Adipocyte (in vitro differentiated cells): ENCODE measurements around the gene CLCN6.

Source experiments
- DNase-seq: peaks from one replicate; pipeline ENCODE4 v3.0.0-alpha.2; 2015; ENCODE audit warnings: low read depth
- H3K27me3 ChIP-seq: replicated peaks from 2 replicates; pipeline ENCODE4 v1.7.0; 2013; ENCODE audit warnings: mild to moderate bottlenecking, low read length, moderate library complexity; ENCODE audit not compliant: control insufficient read depth, insufficient read depth
- H3K36me3 ChIP-seq: 2 replicates; pipeline ENCODE4 v1.7.0; 2013; ENCODE audit warnings: low read length, mild to moderate bottlenecking, moderate library complexity; ENCODE audit not compliant: control insufficient read depth, insufficient read depth, severe bottlenecking
- H3K4me1 ChIP-seq: 2 replicates; pipeline ENCODE4 v1.7.0; 2013; ENCODE audit warnings: mild to moderate bottlenecking, low read length, moderate library complexity; ENCODE audit not compliant: control insufficient read depth, insufficient read depth
- H3K4me3 ChIP-seq: 2 replicates; pipeline ENCODE4 v1.7.0; 2013; ENCODE audit warnings: mild to moderate bottlenecking, low read length, moderate library complexity
- H3K9ac ChIP-seq: 2 replicates; pipeline ENCODE4 v1.7.0; 2013; ENCODE audit warnings: mild to moderate bottlenecking, low read length, moderate library complexity
- H3K9me3 ChIP-seq: 2 replicates; pipeline ENCODE4 v1.7.0; 2013; ENCODE audit warnings: mild to moderate bottlenecking, low read length, moderate library complexity; ENCODE audit not compliant: control insufficient read depth

The CLCN6 gene

DNA sequence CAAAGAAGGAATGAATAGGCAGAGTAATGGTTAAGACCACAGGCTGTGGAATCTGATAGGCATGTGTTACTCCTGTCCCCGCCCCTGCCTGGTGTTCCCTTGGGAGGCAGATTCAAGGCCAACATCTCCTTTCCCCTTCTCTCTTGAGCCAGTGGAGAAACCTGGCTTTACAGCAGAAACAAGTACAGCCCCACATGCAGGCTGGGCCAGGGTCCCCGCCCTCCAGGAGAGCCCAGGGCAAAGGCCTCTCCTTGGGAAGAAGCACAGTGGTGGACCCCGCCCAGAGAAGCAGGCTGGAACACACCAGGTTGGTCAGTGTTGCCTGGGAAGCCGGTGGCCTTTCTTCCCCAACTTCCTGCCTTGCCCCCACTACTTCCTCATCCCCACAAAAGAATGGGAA is 37.2 kb upstream of the CLCN6 start:
- peaks cover 21% of the 10 kb centered on the region for H3K27me3 ChIP-seq
- peak; percentile 21 for DNase-seq
- no peaks in the 10 kb centered on the region for H3K9me3 ChIP-seq
- H3K4me3 ChIP-seq, result no peak overlapping the region
- H3K9ac ChIP-seq, result no peak overlapping the region
- H3K36me3 ChIP-seq, result no peaks in the 10 kb centered on the region
- H3K4me1 ChIP-seq, result no peaks in the 10 kb centered on the region

DNA sequence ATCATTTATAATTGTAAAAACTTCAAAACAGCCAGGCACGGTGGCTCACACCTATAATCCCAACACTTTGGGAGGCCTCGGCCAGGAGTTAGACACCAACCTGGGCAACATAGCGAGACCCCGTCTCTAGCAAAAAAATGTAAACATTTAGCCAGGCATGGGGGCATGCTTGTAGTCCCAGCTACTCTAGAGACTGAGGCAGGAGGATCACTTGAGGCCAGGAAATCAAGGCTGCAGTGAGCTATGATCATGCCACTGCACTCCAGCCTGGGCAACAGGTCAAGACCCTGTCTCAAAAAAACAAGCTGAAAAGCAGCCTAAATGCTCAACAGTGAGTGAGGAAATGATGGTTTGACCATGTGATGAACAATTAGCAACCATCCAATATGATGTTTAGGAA is 36.7 kb upstream of the CLCN6 start:
- no peak overlapping the region for H3K9ac ChIP-seq
- no peak for DNase-seq
- H3K4me3 ChIP-seq, result no peak overlapping the region
- H3K36me3 ChIP-seq, result no peaks in the 10 kb centered on the region
- H3K27me3 ChIP-seq, result peaks cover 21% of the 10 kb centered on the region
- H3K4me1 ChIP-seq, result no peaks in the 10 kb centered on the region
- H3K9me3 ChIP-seq, result no peaks in the 10 kb centered on the region

DNA sequence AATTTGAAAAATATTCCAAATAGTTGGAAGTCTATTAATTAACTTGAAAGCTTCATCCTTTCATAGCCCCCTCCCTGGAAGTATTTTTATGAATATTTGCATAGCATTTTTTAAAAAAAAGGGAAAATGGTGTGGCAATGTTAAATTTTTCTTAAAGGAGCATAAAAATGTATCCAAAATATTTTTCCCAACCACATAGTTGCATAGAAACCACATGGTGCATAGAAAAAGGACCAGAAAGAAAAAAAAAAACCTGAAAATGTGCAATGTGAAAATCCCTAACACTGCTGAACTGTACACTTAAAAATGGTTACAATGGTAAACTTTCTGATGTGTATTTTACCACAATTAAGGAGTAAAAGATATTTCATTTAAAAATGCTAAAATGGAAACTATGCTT is 36.0 kb upstream of the CLCN6 start:
- no peaks in the 10 kb centered on the region for H3K36me3 ChIP-seq
- H3K4me3 ChIP-seq, result no peak overlapping the region
- no peaks in the 10 kb centered on the region for H3K4me1 ChIP-seq
- H3K27me3 ChIP-seq, result peaks cover 20% of the 10 kb centered on the region
- H3K9me3 ChIP-seq, result no peaks in the 10 kb centered on the region
- H3K9ac ChIP-seq, result no peak overlapping the region
- DNase-seq, result peak; percentile 55

DNA sequence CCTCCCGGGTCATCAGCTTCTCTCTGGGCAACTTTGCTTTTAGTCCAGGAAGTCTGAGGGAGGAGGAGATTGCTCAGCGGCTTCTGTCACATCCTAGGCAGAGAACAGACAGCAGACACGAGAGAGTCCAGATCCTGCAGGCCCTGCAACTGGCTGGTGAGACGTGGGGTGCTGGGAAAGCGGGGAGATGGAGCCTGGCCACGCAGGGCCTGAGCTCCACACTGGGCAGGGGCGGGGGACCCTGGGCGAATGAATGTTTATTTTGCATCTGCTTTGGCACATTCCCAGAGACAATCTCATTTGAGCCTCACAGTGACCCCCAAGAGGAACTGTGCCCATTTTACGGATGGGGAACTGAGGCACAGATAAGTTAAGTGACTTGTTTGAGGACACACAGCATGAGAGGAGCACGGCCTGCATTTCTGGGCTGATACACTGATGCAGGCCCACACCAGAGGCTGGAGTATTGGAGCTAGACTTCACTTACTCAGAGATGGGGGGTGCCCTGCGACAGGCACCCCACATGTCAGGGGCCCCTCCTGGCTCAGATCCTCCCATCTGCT is 34.4 kb upstream of the CLCN6 start:
- peaks cover 13% of the 10 kb centered on the region for H3K27me3 ChIP-seq
- no peaks in the 10 kb centered on the region for H3K4me1 ChIP-seq
- H3K9me3 ChIP-seq, result no peaks in the 10 kb centered on the region
- no peak for DNase-seq
- no peak overlapping the region for H3K9ac ChIP-seq
- no peak overlapping the region for H3K4me3 ChIP-seq
- no peaks in the 10 kb centered on the region for H3K36me3 ChIP-seq

DNA sequence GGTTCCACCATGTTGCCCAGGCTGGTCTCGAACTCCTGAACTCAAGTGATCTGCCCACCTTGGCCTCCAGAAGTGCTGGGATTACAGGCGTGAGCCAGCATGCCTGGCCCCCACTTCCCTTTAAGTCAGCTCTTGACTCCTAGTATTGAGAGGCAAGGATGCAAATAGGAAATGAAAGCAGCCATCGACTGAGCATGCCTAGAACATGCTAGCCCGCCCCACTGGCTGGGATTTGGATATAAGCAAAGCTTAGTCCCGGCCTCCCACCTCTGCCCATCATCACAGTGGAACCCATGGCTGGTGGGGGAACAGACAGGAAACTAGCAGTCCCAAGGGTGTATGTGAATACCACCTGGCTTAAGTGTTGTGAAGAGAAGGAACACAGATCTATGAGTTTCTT is 33.5 kb upstream of the CLCN6 start:
- H3K27me3 ChIP-seq, result peaks cover 10% of the 10 kb centered on the region
- H3K4me1 ChIP-seq, result no peaks in the 10 kb centered on the region

DNA sequence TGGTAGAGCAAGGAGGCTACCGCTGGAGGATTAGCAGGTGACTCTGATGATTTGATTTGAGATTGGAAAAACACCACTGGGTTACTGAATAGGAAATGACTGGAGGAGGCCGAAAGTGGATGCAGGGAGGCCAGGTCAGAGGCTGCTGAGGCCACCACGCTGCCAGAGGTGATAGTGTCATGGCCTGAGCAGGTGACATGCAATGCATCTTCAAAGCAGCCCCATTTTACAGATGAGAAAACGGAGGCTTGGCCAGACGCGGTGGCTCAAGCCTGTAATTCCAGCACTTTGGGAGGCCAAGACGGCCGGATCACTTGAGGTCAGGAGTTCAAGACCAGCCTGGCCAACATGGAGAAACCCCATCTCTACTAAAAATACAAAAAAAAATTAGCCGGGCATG is 31.2 kb upstream of the CLCN6 start:
- H3K9me3 ChIP-seq, result no peaks in the 10 kb centered on the region
- no peak overlapping the region for H3K9ac ChIP-seq
- H3K27me3 ChIP-seq, result peaks cover 4% of the 10 kb centered on the region
- no peak overlapping the region for H3K4me3 ChIP-seq
- no peaks in the 10 kb centered on the region for H3K4me1 ChIP-seq
- DNase-seq, result no peak
- no peaks in the 10 kb centered on the region for H3K36me3 ChIP-seq

More for the DNA sequence above, 33.5 kb upstream of the CLCN6 start:
- no peak for DNase-seq
- Histone ChIP-seq H3K9me3 (no peaks in the 10 kb centered on the region), H3K36me3 (no peaks in the 10 kb centered on the region), H3K9ac (no peak overlapping the region), H3K4me3 (no peak overlapping the region)

DNA sequence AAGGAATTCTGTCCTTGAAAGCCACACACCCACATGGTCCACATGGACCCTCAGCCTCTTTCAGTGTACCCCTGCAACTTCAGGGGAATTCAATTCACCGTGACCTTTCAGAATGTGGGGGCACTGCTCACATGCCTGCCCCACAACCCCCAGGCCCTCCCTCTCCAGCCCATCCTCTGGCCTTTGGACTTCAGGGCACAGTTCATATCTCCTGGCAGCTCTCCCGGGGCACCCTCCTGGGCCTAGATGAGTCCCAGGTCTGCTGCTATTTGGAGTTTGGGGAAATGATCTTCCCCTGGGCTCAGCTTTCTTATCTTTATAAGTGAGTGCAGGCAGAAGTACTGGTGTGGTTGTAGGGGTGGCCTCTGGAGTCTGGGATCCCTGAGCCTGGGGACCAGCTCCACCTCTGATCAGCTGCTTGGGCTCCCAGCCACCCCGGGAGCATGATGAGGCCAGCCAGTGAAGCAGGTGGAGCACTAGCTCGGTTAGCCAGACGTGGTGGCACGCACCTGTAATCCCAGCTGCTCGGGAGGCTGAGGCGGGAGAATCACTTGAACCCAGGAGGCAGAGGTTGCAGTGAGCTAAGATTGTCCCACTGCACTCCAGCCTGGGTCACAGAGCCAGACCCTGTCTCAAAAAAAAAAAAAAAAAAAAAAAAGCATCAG is 28.2 kb upstream of the CLCN6 start:
- DNase-seq, result no peak
- Histone ChIP-seq H3K4me3 (no peak overlapping the region), H3K9me3 (no peaks in the 10 kb centered on the region), H3K27me3 (peaks cover 4% of the 10 kb centered on the region), H3K9ac (no peak overlapping the region), H3K4me1 (no peaks in the 10 kb centered on the region), H3K36me3 (no peaks in the 10 kb centered on the region)

DNA sequence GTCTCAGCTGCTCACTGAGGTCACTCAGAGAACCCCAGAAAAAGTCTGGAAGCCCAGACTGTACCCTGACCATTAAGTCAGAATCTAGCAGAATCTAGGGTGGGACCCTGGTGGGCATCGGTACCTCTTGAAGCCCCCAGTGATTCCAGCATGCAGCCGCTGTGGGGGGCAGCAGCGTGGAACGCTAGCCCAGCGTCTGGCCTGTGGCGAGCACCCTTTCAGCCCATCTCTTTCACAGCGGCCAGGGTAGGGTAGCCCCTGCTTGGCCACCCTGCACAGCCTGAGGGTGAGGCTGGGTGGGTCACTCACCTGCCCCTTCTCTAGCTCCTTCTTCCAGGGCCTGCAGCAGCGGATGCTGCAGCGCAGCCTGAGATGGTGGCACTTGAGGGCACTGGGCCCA is 27.7 kb upstream of the CLCN6 start:
- H3K9ac ChIP-seq, result no peak overlapping the region
- H3K9me3 ChIP-seq, result no peaks in the 10 kb centered on the region
- peaks cover 4% of the 10 kb centered on the region for H3K27me3 ChIP-seq
- H3K36me3 ChIP-seq, result no peaks in the 10 kb centered on the region
- no peaks in the 10 kb centered on the region for H3K4me1 ChIP-seq
- no peak for DNase-seq
- no peak overlapping the region for H3K4me3 ChIP-seq

DNA sequence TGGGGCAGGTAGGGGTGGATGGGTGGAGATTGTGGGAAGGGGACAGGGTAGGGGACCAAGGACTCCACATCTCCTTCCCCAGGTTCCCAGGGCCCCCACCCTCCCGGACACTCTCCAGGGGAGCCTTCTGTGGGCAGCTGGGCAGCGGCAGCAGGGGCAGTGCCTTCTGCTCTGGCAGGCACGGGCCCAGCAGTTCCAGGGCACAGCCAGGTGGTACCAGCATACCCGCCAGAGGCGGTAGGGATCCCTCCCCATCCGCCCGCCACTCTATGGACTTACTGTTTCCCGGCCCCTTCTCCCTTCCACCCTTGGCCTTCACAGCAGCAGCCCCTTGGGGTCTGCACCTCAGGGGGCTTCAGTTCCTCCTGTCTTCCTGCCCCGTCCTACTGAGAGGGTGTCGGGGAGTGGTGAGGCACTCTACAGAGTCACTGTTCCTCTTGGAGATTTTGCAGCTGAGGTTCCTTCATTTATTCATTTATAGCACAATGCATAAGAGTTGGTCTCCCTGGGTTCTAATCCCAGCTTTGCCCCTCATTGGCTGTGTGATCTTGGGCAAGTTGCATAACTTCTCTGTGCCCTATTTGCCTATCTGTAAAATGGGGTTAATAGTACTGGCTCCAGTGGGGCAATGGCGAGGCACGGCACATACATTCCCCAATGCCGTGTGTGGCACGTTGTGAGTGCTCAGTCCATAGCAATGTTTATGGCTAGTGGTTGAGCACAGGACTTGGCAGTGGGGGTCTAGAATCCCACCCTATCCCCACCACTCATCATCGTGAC is 27.0 kb upstream of the CLCN6 start:
- DNase-seq, result no peak
- H3K36me3 ChIP-seq, result no peaks in the 10 kb centered on the region
- H3K4me1 ChIP-seq, result no peaks in the 10 kb centered on the region
- H3K4me3 ChIP-seq, result no peak overlapping the region
- peaks cover 4% of the 10 kb centered on the region for H3K27me3 ChIP-seq
- no peak overlapping the region for H3K9ac ChIP-seq
- no peaks in the 10 kb centered on the region for H3K9me3 ChIP-seq

DNA sequence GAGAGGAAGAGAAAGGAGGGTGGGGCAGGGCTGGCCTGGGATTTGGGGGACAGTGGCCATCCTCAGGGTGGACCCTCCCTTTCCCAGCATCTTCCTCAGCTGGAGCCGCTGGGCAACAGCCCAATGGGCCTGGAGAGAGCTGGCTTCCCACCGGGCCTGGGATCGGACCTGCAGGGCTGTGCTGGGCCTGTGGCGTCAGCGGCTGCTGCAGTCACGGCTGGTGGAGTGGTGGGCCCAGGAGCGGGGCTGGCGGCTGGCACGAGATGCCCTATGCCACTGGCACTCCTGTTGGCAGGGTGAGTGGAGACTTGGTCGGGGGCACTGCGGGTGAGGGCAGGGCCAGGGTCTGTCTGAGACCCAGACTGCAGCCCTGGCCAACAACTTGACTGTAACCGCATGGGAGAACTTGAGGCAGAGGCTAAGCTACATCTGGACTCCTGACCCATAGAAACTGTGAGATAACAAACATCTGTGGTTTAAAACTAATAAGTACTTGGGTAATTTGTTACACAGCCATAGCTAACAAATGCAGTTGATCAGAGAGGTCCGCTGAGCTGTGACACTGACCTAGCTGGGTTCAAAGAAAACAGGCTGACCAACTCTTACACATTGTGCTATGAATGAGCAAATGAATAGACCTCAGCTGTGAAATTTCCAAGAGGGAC is 26.1 kb upstream of the CLCN6 start:
- Histone ChIP-seq H3K27me3 (peaks cover 4% of the 10 kb centered on the region), H3K9me3 (no peaks in the 10 kb centered on the region), H3K9ac (no peak overlapping the region), H3K36me3 (no peaks in the 10 kb centered on the region), H3K4me3 (no peak overlapping the region), H3K4me1 (no peaks in the 10 kb centered on the region)
- DNase-seq, result no peak

DNA sequence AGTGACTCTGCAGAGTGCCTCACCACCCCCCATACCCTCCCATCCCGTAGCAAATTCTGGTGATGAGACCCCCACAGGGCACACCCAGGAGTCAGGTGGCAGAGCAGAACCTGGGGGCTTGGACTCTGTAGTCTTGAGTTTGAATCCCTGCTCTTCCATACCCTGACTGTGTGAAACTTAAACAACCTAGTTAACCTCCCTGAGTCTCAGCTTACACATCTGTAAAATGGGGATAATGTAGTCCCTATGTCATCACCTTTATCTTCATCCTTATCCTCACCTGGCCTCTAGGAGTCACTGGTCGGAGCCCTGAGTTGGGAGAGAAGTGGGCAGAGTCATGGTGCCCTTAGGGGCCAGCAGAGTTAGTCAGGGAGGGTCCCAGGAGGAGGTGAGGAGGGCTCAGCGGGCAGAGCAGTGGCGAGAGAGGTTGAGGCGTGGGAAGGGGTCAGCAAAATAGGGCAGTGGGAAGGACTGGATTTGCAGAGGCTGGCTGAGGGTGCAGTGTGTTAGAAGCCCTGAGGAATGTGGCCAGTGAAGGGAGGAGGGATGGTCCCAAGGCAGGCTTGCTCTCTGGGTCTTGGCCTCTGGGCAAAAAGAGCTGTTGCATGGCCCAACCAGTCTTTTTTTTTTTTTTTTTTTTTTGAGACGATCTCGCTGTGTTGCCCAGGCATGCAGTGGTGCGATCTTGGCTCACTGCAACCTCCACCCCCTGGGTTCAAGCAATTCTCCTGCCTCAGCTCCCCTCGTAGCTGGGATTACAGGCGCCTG is 25.4 kb upstream of the CLCN6 start:
- no peak overlapping the region for H3K9ac ChIP-seq
- no peak for DNase-seq

More for the DNA sequence above, 25.4 kb upstream of the CLCN6 start:
- Histone ChIP-seq H3K9me3 (no peaks in the 10 kb centered on the region), H3K27me3 (peaks cover 2% of the 10 kb centered on the region), H3K36me3 (no peaks in the 10 kb centered on the region), H3K4me1 (peaks cover 5% of the 10 kb centered on the region), H3K4me3 (no peak overlapping the region)
